ENCODE data around the gene COL28A1.
A peak's percentile ranks its signal among the peaks of the same experiment; 100 is the strongest.
"Not testable (repeated sequence)": the region's sequence is repeated elsewhere in the genome, so short reads cannot be mapped to it uniquely, and the experiment has no call there.

COL28A1 gene

GRCh38 chr7:7516156-7516555, 19.5 kb downstream of the COL28A1 start:
- no peak for FAIRE-seq

DNA sequence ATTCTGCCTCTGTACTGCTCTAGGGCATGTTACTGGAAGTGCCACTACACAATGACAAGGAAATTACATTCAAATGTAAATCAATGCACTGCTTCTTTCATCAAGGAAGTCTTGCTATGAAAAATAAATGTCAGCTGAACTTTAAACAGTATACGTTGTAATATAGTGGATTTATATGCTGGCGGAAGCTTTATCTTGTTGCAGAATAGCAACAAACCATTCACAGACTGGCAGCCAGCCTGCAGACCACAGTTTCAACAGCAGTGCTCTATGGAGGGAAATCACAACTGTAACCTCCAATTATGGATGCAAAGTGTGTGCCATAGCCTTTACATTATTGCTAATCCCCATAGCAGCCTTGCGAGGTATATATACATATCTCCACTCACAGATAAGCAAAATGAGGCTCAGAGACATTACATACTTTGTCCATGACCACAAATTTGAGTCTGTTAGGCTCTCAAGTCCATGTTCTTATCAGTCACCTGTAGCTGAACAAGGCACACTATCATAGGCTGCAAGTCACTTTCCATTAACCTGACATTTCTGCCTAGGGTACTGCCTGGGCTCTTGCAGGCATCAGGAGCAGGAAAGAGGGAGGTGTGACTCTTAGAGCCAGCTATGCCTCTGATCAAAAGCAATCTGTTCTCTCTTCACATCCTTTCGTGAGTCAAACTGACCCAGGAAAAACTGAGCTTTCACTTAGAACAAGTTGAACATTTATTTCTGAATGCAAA, 22.6 kb downstream of the COL28A1 start:
- peak; percentile 91 for FAIRE-seq

DNA sequence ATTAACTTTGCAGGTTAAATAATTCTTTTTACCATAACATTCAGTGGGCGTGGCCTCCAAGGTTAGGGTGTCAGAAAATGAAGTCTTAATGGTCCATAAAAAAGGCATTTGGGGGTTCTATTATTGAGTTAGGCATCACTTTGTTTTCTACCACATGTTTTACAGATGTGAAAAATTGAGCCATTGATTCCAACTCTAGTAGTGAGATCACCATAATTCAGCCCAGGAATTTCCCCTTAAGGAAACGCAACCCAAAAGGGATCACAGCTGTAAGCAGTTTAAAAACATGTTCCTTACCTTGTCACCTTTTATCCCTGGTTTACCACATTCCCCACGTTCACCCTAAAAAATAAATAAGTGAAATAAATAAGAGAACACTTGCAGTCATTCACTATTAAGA, 24.9 kb downstream of the COL28A1 start:
- FAIRE-seq: no peak

GRCh38 chr7:7505915-7506314, 29.8 kb downstream of the COL28A1 start:
- FAIRE-seq: no peak

GRCh38 chr7:7504910-7505704, 30.6 kb downstream of the COL28A1 start:
- FAIRE-seq: no peak

GRCh38 chr7:7499892-7500291, 35.8 kb downstream of the COL28A1 start:
- FAIRE-seq: no peak

DNA sequence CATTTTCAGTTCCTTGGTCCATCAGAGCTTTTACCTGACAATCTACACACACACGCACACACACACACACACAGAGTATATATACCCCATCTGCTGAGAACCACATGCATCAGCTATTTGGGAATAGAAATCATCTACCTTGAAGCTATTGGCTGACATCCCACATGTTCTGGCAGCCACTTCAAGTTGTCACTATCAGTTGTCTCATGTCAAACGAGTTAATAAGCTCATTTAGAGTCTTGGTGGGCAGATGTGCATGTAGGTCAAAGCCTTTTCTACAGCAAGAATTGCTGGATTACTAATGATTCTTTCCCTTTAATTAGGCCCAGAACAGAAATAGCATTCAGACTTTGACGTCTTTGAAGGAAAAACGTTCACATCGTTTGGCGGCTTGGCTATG, 36.8 kb downstream of the COL28A1 start:
- no peak for FAIRE-seq

DNA sequence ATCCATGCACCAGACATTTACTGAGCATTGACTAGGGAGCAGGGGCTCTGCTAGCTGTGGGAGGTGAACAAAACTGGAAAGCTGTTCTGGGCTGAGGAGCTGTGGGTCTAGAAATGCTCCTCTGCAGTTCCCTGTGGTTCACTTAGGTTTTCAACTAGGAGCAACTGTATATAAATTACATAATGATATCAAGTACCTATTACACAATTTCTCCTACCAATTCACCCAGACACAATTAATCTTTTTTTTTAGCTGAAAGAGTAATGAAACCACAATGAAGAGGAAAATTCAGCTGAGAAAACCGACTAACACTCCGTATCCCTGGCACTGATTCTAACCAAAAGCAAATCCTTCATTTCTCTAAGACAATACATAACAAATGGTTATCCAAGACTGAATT, 39.4 kb downstream of the COL28A1 start:
- no peak for FAIRE-seq

DNA sequence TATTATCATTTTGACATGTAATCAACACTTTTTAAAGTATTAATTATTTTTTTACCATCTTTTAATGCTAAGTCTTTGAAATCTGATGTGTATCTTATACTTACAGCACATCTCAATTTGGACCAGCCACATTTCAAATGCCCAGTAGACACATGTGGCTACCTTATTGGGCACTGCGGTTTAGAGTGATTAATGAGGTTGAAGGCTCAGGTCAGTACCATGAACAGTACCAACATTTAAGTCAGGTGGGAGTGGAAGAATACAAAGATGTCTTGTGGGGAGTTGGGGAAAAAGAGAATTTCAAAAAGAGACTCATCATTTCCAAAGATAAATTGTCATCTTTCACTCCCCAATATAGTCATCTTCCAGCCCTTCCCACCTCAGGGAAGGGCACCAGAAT, 40.5 kb downstream of the COL28A1 start:
- no peak for FAIRE-seq

DNA sequence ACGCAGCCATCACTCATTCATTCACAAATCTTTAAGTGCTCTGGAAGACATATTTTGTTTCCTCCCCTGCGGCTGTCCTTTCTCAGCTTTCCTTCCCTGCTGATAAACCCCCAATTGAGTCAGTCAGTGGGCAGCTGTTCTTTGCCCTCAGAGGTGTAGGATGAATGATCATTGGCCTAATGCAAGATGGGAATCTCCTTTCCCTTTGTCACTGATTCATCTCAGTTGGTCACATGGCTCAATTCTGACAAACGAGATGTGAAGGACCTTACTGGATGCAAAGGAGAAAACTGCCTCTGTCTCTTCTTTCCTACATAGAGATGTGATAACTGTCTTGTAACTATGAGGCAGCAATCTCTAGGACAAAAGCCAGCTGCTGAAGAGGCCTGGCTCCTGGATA, 44.6 kb downstream of the COL28A1 start:
- no peak for FAIRE-seq

- no peak for FAIRE-seq
Measured at GRCh38 chr7:7490003-7490402, 45.7 kb downstream of the COL28A1 start.

DNA sequence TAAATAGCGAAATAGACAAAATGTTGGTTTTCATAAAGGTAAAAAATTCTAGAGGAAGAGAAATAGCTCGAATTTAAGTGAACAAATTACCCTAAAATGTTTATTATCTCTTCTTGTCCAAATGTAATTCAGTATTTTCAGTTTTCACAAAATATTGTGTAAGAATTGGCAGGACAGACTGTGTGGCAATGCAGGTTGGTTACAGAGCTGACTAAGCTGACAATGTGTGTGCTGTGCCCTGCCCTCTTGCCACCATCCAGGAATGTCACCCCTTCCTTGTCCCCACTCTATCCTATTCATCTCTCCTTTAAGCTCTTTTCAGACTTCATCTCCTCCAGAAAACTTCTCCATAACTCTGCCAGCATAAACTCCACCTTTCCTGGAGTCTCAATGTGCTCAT, 46.1 kb downstream of the COL28A1 start:
- FAIRE-seq: no peak

GRCh38 chr7:7486362-7486761, 49.3 kb downstream of the COL28A1 start:
- FAIRE-seq: no peak

DNA sequence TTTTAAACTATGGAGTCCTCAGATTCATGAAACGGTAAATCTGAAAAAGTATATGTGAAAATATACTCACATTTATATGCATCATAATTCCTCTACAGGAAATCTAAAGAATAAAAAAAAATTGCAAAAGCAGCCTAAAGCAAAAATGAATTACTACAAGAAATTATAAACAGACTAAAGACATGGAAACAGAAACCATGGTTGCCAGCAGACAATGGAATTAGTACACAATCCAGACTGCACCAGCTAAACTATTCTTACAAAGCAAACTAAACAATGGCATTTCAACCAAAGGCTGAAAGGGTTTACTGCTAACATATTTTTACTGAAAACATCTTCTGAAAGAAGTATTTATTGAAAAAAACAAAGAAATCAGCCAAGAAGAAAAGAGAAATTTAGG, 51.6 kb downstream of the COL28A1 start:
- no peak for FAIRE-seq

- FAIRE-seq: no peak
Measured at GRCh38 chr7:7481802-7482201, 53.9 kb downstream of the COL28A1 start.

- no peak for FAIRE-seq
Measured at GRCh38 chr7:7479275-7479805, 56.3 kb downstream of the COL28A1 start.

- no peak for FAIRE-seq
Measured at GRCh38 chr7:7478569-7478968, 57.1 kb downstream of the COL28A1 start.

- not testable (repeated sequence) for FAIRE-seq
Measured at GRCh38 chr7:7477641-7478040, 58.0 kb downstream of the COL28A1 start.

GRCh38 chr7:7476381-7476780, 59.3 kb downstream of the COL28A1 start:
- FAIRE-seq: no peak

DNA sequence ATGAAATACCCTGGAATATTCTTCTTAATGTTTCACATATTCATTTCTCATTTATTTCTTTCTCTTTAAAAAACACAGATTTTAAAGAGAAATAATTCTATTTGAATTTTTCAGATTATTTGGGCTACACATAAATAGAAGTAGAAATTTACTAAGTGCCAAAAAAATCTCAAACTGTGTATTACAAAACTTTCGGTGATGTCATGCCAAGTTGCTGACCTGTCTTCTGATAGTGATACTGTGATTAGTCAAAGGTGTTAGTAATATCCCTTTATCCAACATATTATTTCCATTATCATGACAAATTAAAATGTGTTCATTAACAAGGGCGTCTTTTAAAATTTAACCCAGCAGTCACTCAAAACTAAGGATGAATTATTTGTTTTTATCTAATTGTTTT, 60.1 kb downstream of the COL28A1 start:
- FAIRE-seq: no peak

GRCh38 chr7:7474436-7474835, 61.2 kb downstream of the COL28A1 start:
- no peak for FAIRE-seq

DNA sequence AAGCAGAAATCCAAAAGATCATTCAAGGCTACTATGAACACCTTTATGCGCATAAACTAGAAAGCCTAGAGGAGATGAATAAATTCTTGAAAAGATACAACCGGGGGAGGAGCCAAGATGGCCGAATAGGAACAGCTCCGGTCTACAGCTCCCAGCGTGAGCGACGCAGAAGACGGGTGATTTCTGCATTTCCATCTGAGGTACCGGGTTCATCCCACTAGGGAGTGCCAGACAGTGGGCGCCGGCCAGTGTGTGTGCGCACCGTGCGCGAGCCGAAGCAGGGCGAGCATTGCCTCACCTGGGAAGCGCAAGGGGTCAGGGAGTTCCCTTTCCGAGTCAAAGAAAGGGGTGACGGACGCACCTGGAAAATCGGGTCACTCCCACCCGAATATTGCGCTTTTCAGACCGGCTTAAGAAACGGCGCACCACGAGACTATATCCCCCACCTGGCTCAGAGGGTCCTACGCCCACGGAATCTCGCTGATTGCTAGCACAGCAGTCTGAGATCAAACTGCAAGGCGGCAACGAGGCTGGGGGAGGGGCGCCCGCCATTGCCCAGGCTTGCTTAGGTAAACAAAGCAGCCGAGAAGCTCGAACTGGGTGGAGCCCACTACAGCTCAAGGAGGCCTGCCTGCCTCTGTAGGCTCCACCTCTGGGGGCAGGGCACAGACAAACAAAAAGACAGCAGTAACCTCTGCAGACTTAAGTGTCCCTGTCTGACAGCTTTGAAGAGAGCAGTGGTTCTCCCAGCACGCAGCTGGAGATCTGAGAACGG, 70.5 kb downstream of the COL28A1 start:
- not testable (repeated sequence) for FAIRE-seq

GRCh38 chr7:7454000-7454399, 81.7 kb downstream of the COL28A1 start:
- no peak for FAIRE-seq
